ENCODE results near the gene SMYD3.

GRCh38 chr1:246383239-246383589 lies 123.9 kb downstream of the SMYD3 start:
- TF ChIP-seq CTCF (IDR thresholded peaks at IDR 0.05; ENCODE audit: insufficient read depth, low read length) (no peak), POLR2AphosphoS5 (IDR thresholded peaks at IDR 0.05; ENCODE audit: low read depth) (no peak)
